C1 segment of cervical spinal cord (tissue), 14 donors: Measurements from ENCODE around the gene MLYCD.

Experiments
- DNase-seq, 14 donors: peaks; one replicate each; lab custom pipeline; 2025; lab: John Stamatoyannopoulos, UW

MLYCD gene

DNA sequence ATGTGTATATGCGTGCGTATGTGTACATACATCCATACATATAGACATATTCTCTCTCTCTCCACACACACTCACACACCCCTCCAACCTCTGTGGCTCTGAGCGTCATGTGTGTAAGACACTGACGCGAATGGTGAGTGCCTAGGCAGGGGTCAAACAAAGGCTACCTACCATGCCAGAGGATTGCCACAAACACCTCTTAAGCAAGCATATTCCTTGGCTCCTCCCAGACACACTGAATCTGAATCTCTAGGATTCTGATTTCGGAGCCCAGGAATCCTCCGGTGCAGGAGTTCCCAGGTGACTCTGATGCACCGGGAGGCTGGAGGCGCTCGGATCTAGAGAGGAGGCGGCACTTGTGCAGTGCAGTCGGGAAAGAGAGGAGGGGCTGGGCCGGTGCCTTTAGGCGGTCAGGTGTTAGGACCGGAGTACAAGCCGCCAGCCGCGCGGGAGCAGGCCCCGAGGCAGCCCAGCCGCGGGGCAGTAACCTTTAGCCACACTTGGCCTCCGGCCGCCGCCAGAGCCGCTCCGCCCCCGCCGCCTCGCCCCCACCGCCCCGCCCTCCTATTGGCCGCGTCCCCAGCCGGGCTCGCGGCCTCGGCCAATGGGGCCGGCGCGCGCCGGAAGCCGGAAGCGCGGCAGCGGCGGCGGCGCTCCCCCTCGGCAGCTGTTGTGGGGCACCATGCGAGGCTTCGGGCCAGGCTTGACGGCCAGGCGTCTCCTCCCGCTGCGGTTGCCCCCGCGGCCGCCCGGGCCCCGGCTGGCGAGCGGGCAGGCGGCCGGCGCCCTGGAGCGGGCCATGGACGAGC is at the start of gene MLYCD:
Gene MLYCD, plus strand, starts transcription at position 653 of the 809 bp plus-strand sequence. Its CDS starts 30 bp downstream, at position 683.
- DNase-seq: peak; percentile 8 to 95 (median 83)

DNA sequence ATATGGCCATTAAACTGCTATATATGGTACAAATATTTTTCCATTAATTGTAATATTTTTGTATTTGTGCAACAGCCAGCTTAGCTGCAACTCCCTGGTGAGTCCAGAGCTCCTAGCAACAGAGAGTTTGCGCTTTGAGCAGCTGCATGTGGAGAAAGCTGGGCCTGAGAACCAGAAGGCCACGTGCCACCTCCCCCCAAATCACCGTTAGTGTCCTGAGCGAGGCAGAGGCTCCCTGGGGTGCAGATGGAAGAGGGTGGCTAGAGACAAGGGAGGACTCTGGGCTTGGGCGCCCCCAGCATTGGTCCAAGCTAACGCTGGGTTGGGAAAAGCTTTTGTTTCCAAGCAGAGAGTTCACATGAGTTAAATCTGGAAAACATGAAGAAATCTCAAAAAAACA is 49.5 kb upstream of the MLYCD start:
- DNase-seq: no peak

DNA sequence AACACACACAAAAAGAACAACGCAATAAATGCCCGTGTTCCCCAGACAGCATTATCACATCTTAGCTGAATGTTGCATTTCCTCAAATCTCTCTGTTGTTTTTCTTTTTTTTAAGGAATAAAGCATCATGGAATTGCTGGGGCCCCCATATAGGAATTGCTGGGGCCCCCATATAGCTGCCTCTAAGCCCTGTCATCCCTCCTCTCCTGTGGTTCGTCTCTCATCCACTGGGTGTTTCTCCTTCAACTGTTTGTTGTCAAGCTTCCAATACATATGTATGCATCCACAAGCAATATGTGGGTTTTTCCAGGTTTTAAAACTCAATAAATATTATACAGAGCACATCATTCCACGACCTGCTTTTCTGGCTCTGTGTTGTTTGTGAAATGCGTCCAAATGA is 48.0 kb upstream of the MLYCD start:
- DNase-seq: no peak

DNA sequence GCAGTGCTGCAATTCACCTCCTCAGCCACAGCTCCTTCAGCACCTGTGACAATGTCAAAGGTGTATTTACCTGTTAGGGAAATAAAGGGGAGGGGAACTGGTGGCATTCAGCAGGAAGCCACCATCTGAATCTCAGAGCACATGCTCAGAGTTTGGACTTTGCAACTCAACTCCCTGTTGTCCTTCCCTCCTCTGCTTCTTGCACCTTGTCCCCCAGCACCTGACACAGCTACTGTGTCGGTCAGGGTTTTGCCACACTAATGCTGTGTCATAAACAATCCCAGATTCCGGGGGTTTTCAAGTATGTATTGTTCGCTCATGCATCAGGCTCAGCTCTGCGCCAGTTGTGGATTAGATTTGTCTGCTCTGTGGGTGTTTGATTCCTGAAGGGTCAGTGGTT is 47.4 kb upstream of the MLYCD start:
- no peak for DNase-seq

DNA sequence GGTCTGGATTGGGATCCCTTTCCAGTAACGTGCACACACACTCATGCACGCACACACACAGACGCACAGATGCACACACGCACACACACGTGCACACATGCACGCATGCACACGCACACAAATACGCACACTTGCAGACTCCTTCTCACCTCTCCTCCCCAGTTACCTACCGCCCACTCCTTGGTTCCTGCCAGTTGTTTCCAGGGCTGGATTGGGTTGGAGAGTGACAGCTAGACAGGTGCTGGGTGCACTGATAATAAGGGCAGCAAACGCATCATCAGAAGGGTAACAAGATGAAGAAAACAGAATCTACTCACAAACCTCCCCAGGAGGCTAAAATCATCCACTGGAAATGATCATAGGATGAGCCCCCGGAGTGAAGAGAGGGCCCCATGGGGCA is 46.1 kb upstream of the MLYCD start:
- DNase-seq: no peak

DNA sequence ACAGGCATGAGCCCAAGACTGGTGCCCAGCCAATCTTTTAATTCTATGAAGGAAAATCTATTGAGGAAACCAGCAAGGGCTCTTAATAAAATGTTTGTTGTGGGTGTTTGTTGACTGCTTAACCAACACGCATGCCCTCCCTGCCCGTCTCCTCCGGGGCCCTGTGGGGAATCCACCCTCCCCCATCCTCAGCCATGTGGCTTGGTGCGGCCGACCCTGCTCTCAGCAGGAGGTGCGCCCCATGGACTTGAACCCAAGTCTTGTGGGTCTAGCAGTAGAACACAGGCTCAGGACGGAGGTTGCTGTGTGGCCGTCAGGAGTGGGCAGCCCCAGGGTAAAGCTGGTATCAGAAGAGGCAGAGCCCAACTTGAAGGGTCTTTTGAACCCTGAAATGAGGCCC is 45.1 kb upstream of the MLYCD start:
- DNase-seq: no peak

DNA sequence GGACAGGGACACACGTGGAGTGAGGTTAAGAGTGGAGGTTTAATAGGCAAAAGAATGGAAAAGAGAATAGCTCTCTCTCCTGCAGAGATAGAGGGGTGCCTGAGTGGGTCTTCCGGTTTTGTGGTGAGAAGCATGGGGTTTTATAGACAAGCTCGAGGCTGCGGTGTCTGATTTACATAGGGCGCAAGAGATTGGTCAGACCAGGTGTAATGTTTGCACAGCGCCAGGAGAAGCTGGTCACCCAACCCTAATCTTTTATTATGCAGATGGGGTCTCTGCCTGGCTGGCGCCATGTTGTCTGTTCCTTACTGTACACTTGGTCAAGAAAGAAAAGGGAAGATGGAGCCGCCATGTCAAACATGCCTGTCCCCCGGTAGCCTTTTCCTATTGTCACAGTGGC is 44.5 kb upstream of the MLYCD start:
- DNase-seq: no peak

DNA sequence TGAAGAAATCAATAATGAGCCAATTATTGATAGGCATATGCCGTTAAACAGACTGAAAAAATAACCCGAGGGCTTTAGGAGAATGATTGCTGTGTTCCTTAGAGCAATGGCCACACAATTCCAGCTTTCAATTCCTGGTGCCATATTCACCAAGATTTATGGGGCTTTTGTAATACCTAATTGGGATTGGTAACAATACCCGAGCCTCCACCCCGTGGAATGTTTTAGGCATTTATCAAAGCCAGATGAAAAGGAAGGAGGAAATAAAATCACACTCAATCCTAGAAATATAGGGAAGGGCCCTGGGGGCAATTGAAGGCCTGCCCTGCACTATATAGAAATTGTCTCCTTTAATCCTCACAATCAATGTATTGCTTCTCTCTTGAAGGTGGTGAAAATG is 42.1 kb upstream of the MLYCD start:
- no peak for DNase-seq

DNA sequence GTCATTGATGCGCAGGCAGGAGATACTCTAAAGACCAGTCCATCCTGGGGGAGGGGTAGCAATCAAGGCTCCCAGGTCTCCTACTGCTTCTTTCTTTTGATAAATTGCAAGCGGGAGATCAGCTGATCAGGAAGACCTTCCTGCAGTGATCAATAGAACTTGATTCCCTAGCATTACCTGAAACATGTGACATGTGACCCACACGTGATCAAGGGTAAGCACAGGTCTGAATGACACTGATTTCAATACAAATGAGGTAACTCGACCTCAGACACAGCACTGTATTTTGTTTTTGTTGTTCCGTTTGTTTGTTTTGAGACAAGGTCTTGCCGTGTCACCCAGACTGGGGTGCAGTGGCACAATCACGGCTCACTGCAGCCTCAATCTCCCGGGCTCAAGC is 39.6 kb upstream of the MLYCD start:
- no peak for DNase-seq

DNA sequence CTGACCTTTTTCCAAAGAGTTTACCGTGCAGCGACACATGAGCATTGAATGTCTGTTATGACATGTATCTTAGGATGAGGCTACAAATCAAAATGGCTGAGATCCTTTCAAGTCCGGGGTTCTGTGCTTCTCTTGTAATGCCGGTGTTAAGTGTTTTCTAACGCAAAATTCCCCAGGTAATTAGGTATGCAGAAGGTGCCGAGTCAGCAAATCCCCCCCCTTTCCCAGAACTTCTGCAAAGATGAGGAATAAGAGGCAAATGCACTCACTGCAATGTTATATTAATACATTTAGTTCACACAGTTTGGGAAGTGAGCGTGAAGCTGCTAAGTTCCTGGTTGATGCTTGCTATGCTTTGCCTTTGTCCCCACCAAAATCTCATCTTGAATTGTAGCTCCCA is 36.3 kb upstream of the MLYCD start:
- DNase-seq: no peak

DNA sequence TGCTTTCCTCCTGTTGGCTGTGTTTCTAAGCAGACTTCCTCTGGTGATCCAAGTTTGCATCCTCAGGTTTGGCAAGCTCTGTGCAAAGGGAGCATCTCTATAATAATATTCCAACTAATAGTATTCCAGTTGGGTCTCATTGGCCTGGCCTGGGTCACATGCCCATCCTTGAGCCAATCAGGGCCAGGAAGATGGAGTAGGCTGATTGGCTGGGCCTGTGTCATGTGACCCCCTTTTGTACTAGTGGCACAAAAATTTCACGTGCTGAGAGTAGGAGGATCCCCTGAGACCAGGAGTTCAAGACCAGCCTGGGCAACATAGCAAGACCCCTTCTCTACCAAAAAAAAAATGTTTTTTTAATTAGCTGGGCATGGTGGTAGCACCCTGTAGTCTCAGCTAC is 35.2 kb upstream of the MLYCD start:
- DNase-seq: no peak

DNA sequence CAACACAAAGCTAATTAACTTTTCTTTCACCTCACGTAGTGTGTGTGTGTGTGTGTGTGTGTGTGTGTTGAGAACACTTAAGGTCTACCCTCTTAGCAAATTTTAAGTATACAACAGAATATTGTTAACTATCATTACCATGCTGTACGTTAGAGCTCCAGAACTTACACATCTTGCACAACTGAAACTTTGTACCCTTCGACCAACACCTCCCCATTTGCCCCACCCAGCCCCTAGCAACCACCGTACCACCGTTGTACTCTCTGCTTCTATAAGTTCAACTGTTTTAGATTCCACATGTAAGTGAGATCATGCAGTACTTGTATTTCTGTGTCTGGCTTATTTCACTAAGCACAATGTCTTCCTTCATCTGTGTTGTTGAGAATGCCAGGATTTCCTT is 28.1 kb upstream of the MLYCD start:
- no peak for DNase-seq

DNA sequence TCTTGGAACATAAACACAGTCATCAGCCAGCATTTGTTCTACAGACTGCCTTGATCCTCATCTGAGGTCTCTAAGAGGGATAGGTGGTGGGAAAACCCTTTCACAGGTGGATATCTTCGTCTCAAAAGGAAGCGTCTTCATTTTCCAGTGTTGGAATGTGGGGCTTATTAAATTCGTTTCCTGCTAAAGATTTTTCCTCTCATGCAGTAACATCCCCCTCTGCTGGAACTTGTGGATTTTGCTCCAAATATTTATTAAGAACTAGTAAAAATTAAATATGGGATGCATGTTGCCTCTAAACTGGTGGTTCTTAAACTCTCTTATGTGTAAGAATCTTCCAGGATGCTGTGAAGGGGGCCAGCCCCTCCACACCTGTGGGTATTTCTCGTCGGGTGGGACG is 20.1 kb upstream of the MLYCD start:
- no peak for DNase-seq

DNA sequence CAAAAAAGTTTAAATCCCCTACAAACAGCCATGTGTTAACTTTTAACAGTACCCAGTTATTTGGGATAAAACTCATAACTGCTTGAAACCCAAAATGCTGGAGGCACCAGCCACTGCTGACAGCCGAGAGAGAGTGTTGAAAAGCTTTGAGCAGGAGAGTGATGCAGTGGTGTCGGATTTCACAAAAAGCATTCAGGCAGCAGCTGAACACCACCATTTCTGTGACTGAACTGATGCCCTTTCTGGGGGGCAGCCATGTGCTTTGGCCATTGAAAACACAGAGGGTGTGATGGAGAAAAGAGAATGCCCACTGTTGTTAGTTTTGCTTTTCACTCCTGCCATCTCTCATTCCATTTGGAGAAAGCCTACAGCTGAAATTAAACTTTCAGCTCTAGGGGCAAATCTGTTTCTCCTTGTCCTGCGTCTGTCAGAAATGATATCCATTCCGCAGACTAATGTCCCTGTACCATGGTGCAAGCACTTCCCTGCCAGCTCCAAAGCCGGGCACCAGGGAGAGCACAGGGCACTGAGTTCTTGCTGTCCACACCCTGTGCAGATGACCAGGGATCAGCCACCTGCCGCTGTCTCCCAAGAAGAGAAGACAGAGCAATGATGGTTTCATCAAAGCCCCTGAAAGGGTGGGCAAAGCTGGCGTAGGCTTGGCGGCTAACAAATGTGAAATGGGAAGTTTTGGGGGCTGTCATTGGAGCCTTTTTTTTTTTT is 16.6 kb upstream of the MLYCD start:
- DNase-seq: no peak

DNA sequence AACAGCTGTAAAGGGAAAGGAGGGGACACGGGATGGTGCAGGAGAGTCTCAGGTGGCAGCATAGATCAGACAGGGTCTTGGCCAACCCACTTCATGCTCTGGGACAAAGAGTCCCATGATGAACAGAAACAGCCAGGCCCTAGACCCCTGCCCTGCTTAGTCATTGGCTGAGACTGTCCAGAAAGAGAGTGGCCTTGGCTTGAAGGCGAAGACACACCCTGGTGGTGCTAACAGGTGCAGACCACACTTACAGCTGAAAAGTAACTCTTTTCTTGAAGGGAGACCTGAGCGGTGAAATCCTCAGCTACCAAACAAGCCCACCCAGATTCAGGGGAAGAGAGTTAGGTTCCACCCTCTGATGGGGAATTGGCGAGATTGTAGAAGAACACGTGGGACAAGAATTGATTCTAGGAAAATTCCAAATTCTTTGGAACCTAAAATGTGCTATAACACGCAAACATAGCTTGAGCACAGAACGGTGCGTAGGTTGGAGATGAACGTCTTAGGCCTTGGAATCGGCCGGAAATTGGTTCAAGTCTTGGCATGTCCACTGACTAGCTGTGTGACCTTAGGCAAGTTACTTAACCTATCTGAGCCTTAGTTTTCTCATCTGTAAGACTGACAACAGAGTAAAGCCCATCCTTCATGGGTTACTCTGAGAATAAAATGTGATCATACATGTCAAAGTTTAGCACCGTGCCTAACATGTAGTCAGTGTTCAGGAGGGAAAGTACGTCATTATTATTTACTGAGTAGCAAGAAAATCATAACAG is 12.5 kb upstream of the MLYCD start:
- DNase-seq: no peak

DNA sequence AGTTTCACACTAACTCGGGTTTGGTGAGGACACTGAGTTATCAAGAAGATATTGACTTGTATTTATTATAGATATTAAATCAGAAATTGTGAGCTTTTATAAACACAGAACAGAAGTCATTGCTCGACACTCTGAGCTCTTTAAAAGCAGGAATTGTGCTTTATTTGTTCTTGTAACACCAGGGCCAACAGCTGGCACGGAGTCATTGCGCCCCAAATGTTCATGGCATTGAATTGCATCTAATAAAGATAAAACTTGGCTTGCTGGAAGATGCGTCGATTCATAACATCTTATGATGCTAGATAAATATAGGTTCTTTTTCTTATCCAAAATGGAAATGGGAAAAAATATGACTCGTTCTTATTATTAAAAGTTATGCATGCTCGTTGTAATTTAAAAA is 11.8 kb upstream of the MLYCD start:
- DNase-seq: peak in 2 of 14 donors; percentile 6 to 18

DNA sequence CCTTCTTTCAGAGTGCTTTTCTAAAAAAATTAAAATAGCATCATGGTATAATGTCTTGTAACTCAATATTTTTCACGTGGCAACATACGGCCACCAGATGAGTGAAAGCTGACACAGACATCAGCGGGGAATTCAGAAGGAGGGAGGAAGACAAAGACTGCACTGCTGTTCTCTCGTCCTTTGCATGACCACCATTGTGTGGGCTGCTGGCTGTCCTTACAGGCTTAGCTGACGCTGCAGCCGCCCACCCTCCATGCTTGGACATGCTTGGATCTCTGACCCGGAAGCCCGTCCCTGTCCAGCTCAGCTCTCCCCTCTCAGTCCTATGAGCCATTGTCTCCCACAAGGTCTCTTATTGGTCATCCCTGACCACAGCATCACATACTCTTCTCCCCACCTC is 11.4 kb upstream of the MLYCD start:
- peak in 1 of 14 donors; percentile 8 for DNase-seq

DNA sequence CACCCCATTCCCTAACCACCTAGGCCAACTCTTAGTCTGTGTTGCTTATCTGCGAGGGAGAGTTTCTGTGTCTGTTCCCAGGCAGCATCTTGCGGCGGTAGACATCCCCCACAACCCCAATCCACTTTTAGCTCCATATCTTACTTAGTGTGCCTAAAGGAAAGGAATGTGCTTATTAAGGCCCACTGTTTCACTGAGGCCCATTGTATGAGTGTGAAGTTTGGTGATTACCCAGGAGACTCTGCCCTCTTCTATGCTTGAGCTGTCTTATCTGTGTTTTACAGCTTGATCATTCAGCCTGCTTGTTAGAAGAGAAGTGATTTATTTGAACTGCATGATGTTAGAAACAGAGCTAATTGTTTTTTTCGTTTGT is 10.3 kb upstream of the MLYCD start:
- no peak for DNase-seq

DNA sequence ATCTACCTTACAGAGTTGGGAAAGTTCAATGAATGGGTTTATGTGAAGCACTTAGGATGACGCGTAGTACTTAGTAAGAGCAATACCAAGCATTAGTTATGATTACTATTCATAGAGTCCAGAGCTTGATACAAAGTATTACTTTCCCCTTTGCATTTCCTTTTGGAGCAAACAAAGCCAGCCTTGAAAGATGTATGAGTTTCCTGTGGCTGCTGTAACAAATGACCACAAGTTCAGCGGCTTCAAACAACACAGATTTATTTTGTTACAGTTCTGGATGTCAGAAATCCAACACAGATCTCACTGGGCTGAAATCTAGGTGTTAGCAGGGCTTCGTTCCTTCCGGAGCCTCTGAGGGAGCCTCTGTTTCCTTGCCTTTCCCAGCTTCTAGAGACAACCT is 8.6 kb upstream of the MLYCD start:
- no peak for DNase-seq

DNA sequence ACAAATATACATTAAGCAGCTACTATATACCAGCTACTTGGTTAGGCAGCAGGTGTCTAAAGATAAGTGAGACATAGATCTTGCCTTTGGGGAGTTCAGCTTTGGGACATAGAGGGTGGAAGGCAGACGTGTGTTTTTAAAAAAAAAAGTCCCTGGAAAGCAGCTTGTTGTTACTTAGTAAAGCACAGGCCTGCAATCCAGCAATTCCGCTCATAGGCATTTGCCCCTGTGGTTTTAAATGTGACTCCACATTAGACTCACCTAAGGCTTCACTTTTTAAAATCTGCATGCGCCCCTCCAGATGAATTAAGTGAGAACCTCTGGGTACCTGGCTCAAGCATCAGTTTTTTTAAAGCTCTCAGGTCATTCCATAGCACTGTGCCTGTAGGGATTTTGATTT is 7.2 kb upstream of the MLYCD start:
- no peak for DNase-seq

DNA sequence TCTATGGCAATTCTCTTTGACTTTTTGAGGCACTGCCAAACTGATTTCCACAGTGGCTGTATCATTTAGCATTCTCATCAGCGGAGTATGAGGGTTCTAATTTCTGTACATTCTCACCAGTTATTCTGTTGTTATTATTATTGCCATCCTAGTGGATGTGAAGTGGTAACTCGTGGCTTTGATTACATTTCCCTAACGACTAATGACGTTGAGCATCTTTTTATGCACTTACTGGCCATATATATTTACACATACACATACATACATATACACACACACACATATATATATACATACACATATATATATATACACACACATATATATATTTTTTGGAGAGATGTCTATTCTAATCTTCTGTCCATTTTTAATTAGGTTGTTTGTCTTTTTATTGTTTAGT is 3.7 kb upstream of the MLYCD start:
- no peak for DNase-seq

DNA sequence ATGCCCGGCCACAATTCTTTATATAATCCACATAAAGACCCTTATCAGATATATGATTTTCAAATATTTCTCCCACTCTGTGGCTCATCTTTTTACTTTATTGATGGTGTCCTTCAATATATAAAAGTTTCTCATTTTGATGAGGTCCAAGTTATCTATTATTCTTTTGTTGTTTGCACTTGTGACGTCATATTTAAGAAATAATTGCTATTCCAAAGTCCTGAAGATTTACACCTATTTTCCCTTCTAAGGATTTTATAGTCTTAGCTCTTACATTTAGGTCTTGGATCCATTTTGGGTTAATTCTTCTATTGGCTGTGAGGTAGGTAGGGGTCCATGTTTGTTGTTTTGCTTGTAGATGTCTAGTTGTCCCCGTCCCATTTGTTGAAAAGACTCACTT is 3.0 kb upstream of the MLYCD start:
- no peak for DNase-seq
